HCT116 (cell line): Measurements from ENCODE around the gene EARS2. TPM values are rescaled to one million over a fixed set of nuclear protein-coding genes. Genes with fewer than 3 reads are reported as not detected.

Source experiments
- ATAC-seq: fragments of 200-7000 bp; cut with Tn5 transposase; 2 replicates; pipeline ENCODE4 v1.9.1; 2020; ENCODE audit warnings: mild to moderate bottlenecking, moderate library complexity
- BruUV-seq: library from RNA; stranded (reverse); fragments of 400-500 nt; replicated peaks from 2 replicates; lab custom pipeline; 2021; lab: Mats Ljungman, UMichigan
- CTCF ChIA-PET: fragments of 300-600 bp; sonication (Branson Sonifier 250); formaldehyde crosslinking; loops from one replicate; lab custom pipeline; 2021; ENCODE audit warnings: antibody characterized with exemption; lab: Charles Lee
- POLR2A ChIA-PET: fragments of 300-600, 350-600 bp; sonication (Branson Sonifier 250); formaldehyde crosslinking; loops from one replicate; lab custom pipeline; 2021; ENCODE audit warnings: antibody characterized with exemption; lab: Charles Lee
- RAD21 ChIA-PET, 2 experiments: fragments of 300-600 bp; sonication (Branson Sonifier 250); formaldehyde crosslinking; loops; one replicate each; lab custom pipeline; 2023; ENCODE audit warnings: low total read pairs in 2 of 2; ENCODE audit not compliant: uncharacterized antibody in 2 of 2, unreplicated experiment in 2 of 2, low non-redundant PET in 1 of 2; lab: Charles Lee
- DNase-seq: peaks from one replicate; pipeline ENCODE4 v3.0.0-alpha.2; 2010; ENCODE audit warnings: low read depth, low spot score
- H2AFZ ChIP-seq: fragments of 200-600 bp; shearing (Covaris generic), sonication (generic); 2 replicates; pipeline ENCODE4 v1.6.1; 2017; ENCODE audit warnings: low read depth, mixed run types, mixed read lengths, antibody characterized with exemption, low read length; ENCODE audit not compliant: poor library complexity, severe bottlenecking
- H3K27ac ChIP-seq: 2 replicates; pipeline ENCODE4 v1.5.1; 2012; ENCODE audit warnings: low read depth, low read length
- H3K27me3 ChIP-seq: fragments of 200-600 bp; sonication (generic); 2 replicates; pipeline ENCODE4 v1.6.1; 2016; ENCODE audit warnings: mixed run types, low read length, mixed read lengths; ENCODE audit not compliant: insufficient read depth
- H3K36me3 ChIP-seq, 2 experiments: fragments of 200-500 bp in 1 of 2; fragments of 200-600 bp in 1 of 2; sonication (Bioruptor generic) in 1 of 2; sonication (generic) in 1 of 2; 2 replicates each; pipeline versions ENCODE4 v1.5.1 to v1.6.1; 2014 to 2016; ENCODE audit warnings: low read length in 2 of 2, inconsistent platforms in 1 of 2, mixed read lengths in 1 of 2, mixed run types in 1 of 2; ENCODE audit not compliant: insufficient read depth in 2 of 2, control insufficient read depth in 1 of 2
- H3K4me1 ChIP-seq, 2 experiments: fragments of 200-600 bp in 1 of 2; sonication (generic) in 1 of 2; 2 replicates each; pipeline versions ENCODE4 v1.5.1 to v1.6.1; 2012 to 2017; ENCODE audit warnings: low read length in 2 of 2, inconsistent platforms in 1 of 2, mild to moderate bottlenecking in 1 of 2, mixed read lengths in 1 of 2, mixed run types in 1 of 2, moderate library complexity in 1 of 2; ENCODE audit not compliant: insufficient read depth in 2 of 2, control insufficient read depth in 1 of 2
- H3K4me2 ChIP-seq: fragments of 200-600 bp; sonication (generic); 2 replicates; pipeline ENCODE4 v1.6.1; 2017; ENCODE audit warnings: mixed run types, low read length, mixed read lengths
- H3K4me3 ChIP-seq, 2 experiments: fragments of 200-600 bp in 1 of 2; sonication (generic) in 1 of 2; replicated peaks in 1 of 2; 2 replicates each; pipeline ENCODE4 v1.5.1; 2011 to 2016; ENCODE audit warnings: low read length in 2 of 2, control low read depth in 1 of 2, low read depth in 1 of 2, mild to moderate bottlenecking in 1 of 2, mixed read lengths in 1 of 2, mixed run types in 1 of 2
- H3K79me2 ChIP-seq: fragments of 200-600 bp; sonication (generic); 2 replicates; pipeline ENCODE4 v1.6.1; 2017; ENCODE audit warnings: mild to moderate bottlenecking, mixed run types, low read length, moderate library complexity, mixed read lengths; ENCODE audit not compliant: insufficient read depth
- H3K9ac ChIP-seq: fragments of 200-600 bp; sonication (generic); 2 replicates; pipeline ENCODE4 v1.6.1; 2016; ENCODE audit warnings: low read length, mixed read lengths
- H3K9me2 ChIP-seq: fragments of 200-600 bp; sonication (generic), shearing (Covaris generic); 2 replicates; pipeline ENCODE4 v1.6.1; 2017; ENCODE audit warnings: mixed run types, mild to moderate bottlenecking, moderate library complexity; ENCODE audit not compliant: insufficient read depth
- H3K9me3 ChIP-seq, 2 experiments: fragments of 200-500 bp in 1 of 2; fragments of 200-600 bp in 1 of 2; sonication (Bioruptor generic) in 1 of 2; sonication (generic) in 1 of 2; 2 replicates each; pipeline ENCODE4 v1.6.1; 2014 to 2017; ENCODE audit warnings: low read length in 2 of 2, mixed read lengths in 2 of 2, inconsistent platforms in 1 of 2, low read depth in 1 of 2, mild to moderate bottlenecking in 1 of 2, mixed run types in 1 of 2, moderate library complexity in 1 of 2; ENCODE audit not compliant: control insufficient read depth in 1 of 2, insufficient read depth in 1 of 2
- H4K20me1 ChIP-seq: fragments of 200-600 bp; sonication (generic), shearing (Covaris generic); 2 replicates; pipeline ENCODE4 v1.6.1; 2017; ENCODE audit warnings: mixed run types, mild to moderate bottlenecking, moderate library complexity; ENCODE audit not compliant: insufficient read depth
- CBX3 ChIP-seq: IDR thresholded peaks from 2 replicates; pipeline ENCODE4 v1.6.1; 2012; ENCODE audit warnings: low read depth
- CEBPB ChIP-seq: IDR thresholded peaks from 2 replicates; pipeline ENCODE4 v1.6.1; 2012; ENCODE audit warnings: low read depth
- CTCF ChIP-seq, 3 experiments: fragments of 200-600 bp in 1 of 3; sonication (generic) in 1 of 3; IDR thresholded peaks in 2 of 3; conservative IDR thresholded peaks in 1 of 3; 2 replicates each; pipeline ENCODE4 v1.5.1; 2012 to 2017; ENCODE audit warnings: low read depth in 2 of 3, low read length in 2 of 3, antibody characterized with exemption in 1 of 3, borderline replicate concordance in 1 of 3, control low read depth in 1 of 3, mild to moderate bottlenecking in 1 of 3, mixed read lengths in 1 of 3, mixed run types in 1 of 3, moderate library complexity in 1 of 3; ENCODE audit not compliant: insufficient read depth in 1 of 3
- EGR1 ChIP-seq: IDR thresholded peaks from 2 replicates; pipeline ENCODE4 v1.6.1; 2012; ENCODE audit warnings: low read depth
- ELF1 ChIP-seq: IDR thresholded peaks from 2 replicates; pipeline ENCODE4 v1.6.1; 2012; ENCODE audit warnings: low read depth, borderline replicate concordance
- EZH2 ChIP-seq: fragments of 200-600 bp; sonication (generic); IDR thresholded peaks from 2 replicates; pipeline ENCODE4 v1.6.1; 2017; ENCODE audit warnings: antibody characterized with exemption, mixed run types
- JUND ChIP-seq: IDR thresholded peaks from 2 replicates; pipeline ENCODE4 v1.6.1; 2012
- POLR2A ChIP-seq: IDR thresholded peaks from 2 replicates; pipeline ENCODE4 v1.7.0; 2011; ENCODE audit warnings: borderline replicate concordance; ENCODE audit not compliant: insufficient read depth, insufficient read length; ENCODE audit errors: extremely low read depth
- POLR2AphosphoS5 ChIP-seq: IDR thresholded peaks from 2 replicates; pipeline ENCODE4 v1.6.1; 2011; ENCODE audit warnings: mild to moderate bottlenecking, low read depth, low read length, moderate library complexity
- RAD21 ChIP-seq: IDR thresholded peaks from 2 replicates; pipeline ENCODE4 v1.6.1; 2012; ENCODE audit warnings: low read depth, mild to moderate bottlenecking
- REST ChIP-seq: IDR thresholded peaks from 2 replicates; pipeline ENCODE4 v1.6.1; 2012; ENCODE audit warnings: low read depth
- SP1 ChIP-seq: IDR thresholded peaks from 2 replicates; pipeline ENCODE4 v1.6.1; 2012; ENCODE audit warnings: low read depth
- SRF ChIP-seq: IDR thresholded peaks from 2 replicates; pipeline ENCODE4 v1.6.1; 2012; ENCODE audit warnings: low read depth
- TCF7L2 ChIP-seq: IDR thresholded peaks from 2 replicates; pipeline ENCODE4 v1.7.0; 2011; ENCODE audit warnings: borderline replicate concordance, inconsistent platforms; ENCODE audit not compliant: insufficient read depth, insufficient read length; ENCODE audit errors: extremely low read depth
- ZNF274 ChIP-seq: fragments of 200-500 bp; sonication (Bioruptor generic); IDR thresholded peaks from 2 replicates; pipeline ENCODE4 v1.6.1; 2014; ENCODE audit warnings: mild to moderate bottlenecking, low read depth, low read length, inconsistent platforms
- intact Hi-C: fragments of 100-400 bp; cut with micrococcal nuclease; formaldehyde crosslinking; loops from 2 replicates; pipeline ENCODE4 v1.10.0; 2022
- total RNA-seq: library from RNA; stranded (reverse); gene quantifications from one replicate; pipeline ENCODE4 v1.2.1, GENCODE V29; 2021; ENCODE audit not compliant: unreplicated experiment

Gene EARS2
- total RNA-seq, 1 experiment from 2014 or later: 35.6 TPM

- intact Hi-C loops: loop anchor here (10.0 kb wide), 1 partner anchor 64 kb away; no protein-coding TSS in a partner anchor
- no TSS peak for BruUV-seq
- POLR2A ChIA-PET: interaction anchor here (1.4 kb wide), 1 partner anchor 19 kb away, joined by 8 read pairs; the partner anchor contains the start of genes EARS2 and UBFD1
- peak overlapping the region; percentile 66; the same call in 1 of the 2 replicates for H3K27ac ChIP-seq
- no peak overlapping the region for H2AFZ ChIP-seq
- H3K27me3 ChIP-seq: no peaks in the 10 kb centered on the region
- DNase-seq (no peak), ATAC-seq (peak; percentile 51)
- H3K4me2 ChIP-seq: peak overlapping the region; percentile 35
- H3K4me3 ChIP-seq: no peak overlapping the region
- no peaks in the 10 kb centered on the region for H3K9me2 ChIP-seq
- H3K9ac ChIP-seq: peak overlapping the region; percentile 33
- H3K9me3 ChIP-seq: no peaks in the 10 kb centered on the region
- H3K79me2 ChIP-seq: peaks cover 9% of the 10 kb centered on the region; the same call in 1 of the 2 replicates
- H3K36me3 ChIP-seq: peaks cover 19 to 24% of the 10 kb centered on the region in 2 experiments
- TF ChIP-seq POLR2AphosphoS5 (no peak), SP1 (no peak), POLR2A (no peak), REST (no peak), EZH2 (no peak), SRF (no peak), ZNF274 (no peak), JUND (no peak), EGR1 (no peak), CTCF (IDR thresholded peaks at IDR 0.05 in 2 of 3, conservative IDR thresholded peaks at IDR 0.05 in 1 of 3; ENCODE audit: borderline replicate concordance in 1 of 3, insufficient read depth in 1 of 3, low read depth in 2 of 3, low read length in 2 of 3) (no peak), CBX3 (no peak), CEBPB (no peak), TCF7L2 (no peak), RAD21 (no peak), ELF1 (no peak)
- TF ChIP-seq, all 23 proteins: peak for 0
- Histone ChIP-seq H4K20me1 (no peaks in the 10 kb centered on the region), H3K4me1 (peaks cover 7 to 17% of the 10 kb centered on the region in 2 experiments)
- CTCF ChIA-PET: interaction anchor here (0.6 to 0.9 kb wide), 2 partner anchors 18 to 467 kb away, joined by 3 to 5 read pairs; partner anchors contain the start of genes EARS2 and UBFD1
- RAD21 ChIA-PET: no interaction called here
These were observed 18.3 kb downstream of the EARS2 start for GRCh38 chr16:23538919-23539278.
